GM12878 (cell line): ENCODE data around the gene STMP1. TPM values are rescaled to one million over a fixed set of nuclear protein-coding genes. Genes with fewer than 3 reads are reported as not detected.

ENCODE experiments used
- ATAC-seq: fragments of 200-7000 bp; cut with Tn5 transposase; 3 replicates; pipeline ENCODE4 v1.9.1; 2020; ENCODE audit warnings: mild to moderate bottlenecking, moderate library complexity
- BruUV-seq: library from RNA; stranded (reverse); fragments of 400-500 nt; replicated peaks from 2 replicates; lab custom pipeline; 2021; lab: Mats Ljungman, UMichigan
- CTCF ChIA-PET: fragments of 300-600 bp; sonication (Branson Sonifier 250); formaldehyde crosslinking; extraction: SDS; loops from one replicate; lab custom pipeline; 2021; ENCODE audit warnings: inconsistent platforms; lab: Yijun Ruan, JAX
- POLR2A ChIA-PET: fragments of 350-600 bp; formaldehyde crosslinking; extraction: SDS; loops from one replicate; lab custom pipeline; 2021; ENCODE audit warnings: inconsistent platforms; lab: Charles Lee
- RAD21 ChIA-PET: fragments of 300-600 bp; sonication (Branson Sonifier 250); formaldehyde crosslinking; loops from one replicate; lab custom pipeline; 2023; ENCODE audit warnings: antibody characterized with exemption; ENCODE audit not compliant: unreplicated experiment; lab: Charles Lee
- SMC1A ChIA-PET: fragments of 300-600 bp; sonication (Branson Sonifier 250); formaldehyde crosslinking; loops from one replicate; lab custom pipeline; 2023; ENCODE audit not compliant: unreplicated experiment, uncharacterized antibody; lab: Charles Lee
- DNase-seq: peaks from one replicate; pipeline ENCODE4 v3.0.0-alpha.2; 2011; ENCODE audit warnings: low read depth, low spot score
- FAIRE-seq: peaks from 3 replicates; lab custom pipeline; 2011; peaks lifted over from hg19 to GRCh38; lab: Jason Lieb, UNC
- H2AFZ ChIP-seq: 2 replicates; pipeline ENCODE4 v1.6.0; 2011; ENCODE audit warnings: low read depth, low read length, control low read depth; ENCODE audit not compliant: control insufficient read depth
- H3K27ac ChIP-seq: 2 replicates; pipeline ENCODE4 v1.5.1; 2011; ENCODE audit warnings: control low read depth; ENCODE audit not compliant: control insufficient read depth, insufficient read depth
- H3K27me3 ChIP-seq, 2 experiments: replicated peaks in 1 of 2; 2 replicates each; pipeline versions ENCODE4 v1.6.0 to v1.6.1; 2011; ENCODE audit warnings: low read length in 1 of 2; ENCODE audit not compliant: control insufficient read depth in 2 of 2, insufficient read depth in 2 of 2
- H3K36me3 ChIP-seq, 2 experiments: 2 replicates each; pipeline ENCODE4 v1.5.1; 2011; ENCODE audit warnings: low read length in 1 of 2; ENCODE audit not compliant: control insufficient read depth in 2 of 2, insufficient read depth in 2 of 2
- H3K4me1 ChIP-seq: 2 replicates; pipeline ENCODE4 v1.6.1; 2011; ENCODE audit warnings: mild to moderate bottlenecking, low read length, moderate library complexity, mixed read lengths; ENCODE audit not compliant: control insufficient read depth, insufficient read depth
- H3K4me2 ChIP-seq: 2 replicates; pipeline ENCODE4 v1.6.0; 2011; ENCODE audit warnings: control low read depth; ENCODE audit not compliant: control insufficient read depth, insufficient read depth
- H3K4me3 ChIP-seq: fragments of 200-600 bp; sonication (generic); 2 replicates; pipeline ENCODE4 v1.5.1; 2016
- H3K79me2 ChIP-seq: 2 replicates; pipeline ENCODE4 v1.6.0; 2011; ENCODE audit warnings: low read length; ENCODE audit not compliant: control insufficient read depth, insufficient read depth
- H3K9ac ChIP-seq: 2 replicates; pipeline ENCODE4 v1.8.0; 2011; ENCODE audit warnings: low read length, control low read depth, mixed read lengths; ENCODE audit not compliant: control insufficient read depth, insufficient read depth
- H3K9me3 ChIP-seq: replicated peaks from 3 replicates; pipeline ENCODE4 v1.5.1; 2011; ENCODE audit warnings: mild to moderate bottlenecking, low read length; ENCODE audit not compliant: control insufficient read depth, insufficient read depth
- H4K20me1 ChIP-seq: 2 replicates; pipeline ENCODE4 v1.6.0; 2011; ENCODE audit not compliant: control insufficient read depth, insufficient read depth
- BRCA1 ChIP-seq: IDR thresholded peaks from 2 replicates; pipeline ENCODE4 v1.6.1; 2011; ENCODE audit warnings: low read depth, low read length, improper control_type of control experiment
- CEBPB ChIP-seq, 2 experiments: fragments of 150-350 bp in 1 of 2; IDR thresholded peaks; 2 replicates each; pipeline ENCODE4 v1.6.1; 2012 to 2014; ENCODE audit warnings: low read depth in 2 of 2, low read length in 2 of 2, borderline replicate concordance in 1 of 2, inconsistent platforms in 1 of 2
- HSF1 ChIP-seq: fragments of 150-350 bp; IDR thresholded peaks from 2 replicates; pipeline ENCODE4 v1.6.1; 2014; ENCODE audit warnings: mild to moderate bottlenecking, low read depth, low read length
- MAX ChIP-seq: IDR thresholded peaks from 2 replicates; pipeline ENCODE4 v1.6.1; 2012; ENCODE audit warnings: low read depth, low read length, improper control_type of control experiment
- MTA2 ChIP-seq: fragments of 450-650 bp; IDR thresholded peaks from 2 replicates; pipeline ENCODE4 v1.6.1; 2016; ENCODE audit warnings: low read depth, mild to moderate bottlenecking, moderate library complexity
- MTA3 ChIP-seq: IDR thresholded peaks from 2 replicates; pipeline ENCODE4 v1.6.1; 2012; ENCODE audit warnings: low read length, inconsistent platforms, borderline replicate concordance
- NFYA ChIP-seq: IDR thresholded peaks from 2 replicates; pipeline ENCODE4 v1.6.1; 2011; ENCODE audit warnings: low read depth, mild to moderate bottlenecking, low read length, improper control_type of control experiment, borderline replicate concordance
- PKNOX1 ChIP-seq: fragments of 450-650 bp; IDR thresholded peaks from 2 replicates; pipeline ENCODE4 v1.6.1; 2016; ENCODE audit warnings: mild to moderate bottlenecking
- POU2F2 ChIP-seq: IDR thresholded peaks from 3 replicates; pipeline ENCODE4 v1.6.1; 2011; ENCODE audit warnings: low read depth, mild to moderate bottlenecking, low read length, borderline replicate concordance
- RCOR1 ChIP-seq: conservative IDR thresholded peaks from 2 replicates; pipeline ENCODE4 v1.6.1; 2012; ENCODE audit warnings: low read depth, low read length, improper control_type of control experiment
- RELA ChIP-seq: fragments of 450-650 bp; IDR thresholded peaks from 2 replicates; pipeline ENCODE4 v1.8.0; 2014; ENCODE audit warnings: borderline replicate concordance; ENCODE audit not compliant: partially characterized antibody
- RFX5 ChIP-seq: IDR thresholded peaks from 2 replicates; pipeline ENCODE4 v1.6.1; 2011; ENCODE audit warnings: low read depth, low read length, improper control_type of control experiment
- SMC3 ChIP-seq: IDR thresholded peaks from 2 replicates; pipeline ENCODE4 v1.6.1; 2011; ENCODE audit warnings: low read length, improper control_type of control experiment, borderline replicate concordance
- TCF12 ChIP-seq: IDR thresholded peaks from 2 replicates; pipeline ENCODE4 v1.6.1; 2011; ENCODE audit warnings: low read depth, mild to moderate bottlenecking, low read length
- TCF3 ChIP-seq: IDR thresholded peaks from 2 replicates; pipeline ENCODE4 v1.6.1; 2012; ENCODE audit warnings: low read depth, mild to moderate bottlenecking, low read length, borderline replicate concordance; ENCODE audit not compliant: insufficient read depth
- WRNIP1 ChIP-seq: IDR thresholded peaks from 2 replicates; pipeline ENCODE4 v1.6.1; 2011; ENCODE audit warnings: low read depth, low read length, improper control_type of control experiment, borderline replicate concordance
- YBX1 ChIP-seq: fragments of 450-650 bp; IDR thresholded peaks from 2 replicates; pipeline ENCODE4 v1.6.1; 2016; ENCODE audit warnings: antibody characterized with exemption
- ZNF207 ChIP-seq: fragments of 450-650 bp; IDR thresholded peaks from 2 replicates; pipeline ENCODE4 v1.6.1; 2014; ENCODE audit warnings: antibody characterized with exemption, mild to moderate bottlenecking, borderline replicate concordance
- ZNF384 ChIP-seq: IDR thresholded peaks from 2 replicates; pipeline ENCODE4 v1.6.1; 2012; ENCODE audit warnings: low read depth, mild to moderate bottlenecking, low read length, improper control_type of control experiment, borderline replicate concordance
- WGBS: methylation state at CpG from one replicate; pipeline ENCODE4 v1.1.6; 2016; ENCODE audit warnings: low lambda C conversion rate; ENCODE audit not compliant: insufficient replicate concordance, insufficient coverage; ENCODE audit errors: missing lambda C conversion rate; 5-methylcytosine and 5-hydroxymethylcytosine counted together
- in situ Hi-C: fragments of 300-500 bp; cut with MboI; formaldehyde crosslinking; loops from 9 replicates; pipeline ENCODE4 v1.14.3; 2018; ENCODE audit warnings: mixed read lengths
- intact Hi-C: fragments of 100-400 bp; cut with micrococcal nuclease; formaldehyde crosslinking; loops from one replicate; pipeline ENCODE4 v1.14.2; 2022; ENCODE audit not compliant: unreplicated experiment
- polyA plus RNA-seq, 11 experiments: library from polyadenylated mRNA; depleted of rRNA in 4 of 11; unstranded in 6 of 11; stranded (reverse) in 5 of 11; fragments of >200 nt; fragmentation: Nextera tagmentation in 4 of 11; fragmentation: Illumina TruSeq in 1 of 11; extraction: Ambion mirVana in 4 of 11; extraction: Trizol in 1 of 11; gene quantifications; 1 replicate in 1 of 11; 2 replicates in 10 of 11; pipeline versions ENCODE4 v1.2.1 to v1.2.3, GENCODE V29; 2011 to 2016; ENCODE audit warnings: inconsistent platforms in 2 of 11, missing spikeins in 2 of 11, low read depth in 1 of 11
- total RNA-seq, 4 experiments: library from RNA; depleted of rRNA in 3 of 4; stranded (reverse); fragments of >200 nt in 3 of 4; fragmentation: Illumina TruSeq in 1 of 4; extraction: Trizol in 1 of 4; gene quantifications; 2 replicates each; pipeline versions ENCODE4 v1.2.1 to v1.2.3, GENCODE V29; 2013 to 2021

Gene STMP1
- total and polyA plus RNA-seq, 10 of the 15 experiments (the other 5 are each of a cell fraction or from before 2014, with no cell fraction given), result 8.0 to 79.9 (median 24.7) TPM

- TF ChIP-seq BRCA1 (no peak), MTA3 (no peak), RCOR1 (no peak), TCF12 (no peak), POU2F2 (no peak), HSF1 (no peak), SMC3 (no peak), YBX1 (no peak), TCF3 (no peak), MTA2 (no peak), CEBPB (IDR thresholded peaks at IDR 0.05; ENCODE audit: borderline replicate concordance in 1 of 2, low read depth in 2 of 2, low read length in 2 of 2) (no peak), NFYA (no peak), MAX (no peak), WRNIP1 (no peak), RFX5 (no peak), PKNOX1 (no peak), ZNF384 (no peak), ZNF207 (no peak), RELA (no peak)
- DNase-seq (no peak), ATAC-seq (no peak), FAIRE-seq (no peak)
- Histone ChIP-seq H3K4me2 (no peak overlapping the region), H3K79me2 (no peaks in the 10 kb centered on the region), H3K36me3 (peaks cover 7 to 50% of the 10 kb centered on the region in 2 experiments), H3K4me3 (no peak overlapping the region), H2AFZ (no peak overlapping the region), H3K9me3 (no peaks in the 10 kb centered on the region), H4K20me1 (no peaks in the 10 kb centered on the region), H3K27me3 (no peaks in the 10 kb centered on the region), H3K9ac (no peak overlapping the region), H3K27ac (no peak overlapping the region), H3K4me1 (no peaks in the 10 kb centered on the region)
- WGBS, result 98% methylated on average over 3 of the region's 3 CpGs
- intact Hi-C loops, result loop anchor here (10.0 kb wide), 1 partner anchor 229 kb away; no protein-coding TSS in a partner anchor
- ChIA-PET POLR2A (no interaction called here), CTCF (interaction anchor here (0.8 to 7.5 kb wide), 28 partner anchors 11 to 369 kb away, joined by 3 to 123 read pairs (median 7); partner anchors contain the start of gene STMP1), SMC1A (interaction anchor here (1.0 to 4.1 kb wide), 14 partner anchors 8 to 370 kb away, joined by 3 to 33 read pairs (median 5); no protein-coding TSS in a partner anchor), RAD21 (interaction anchor here (0.7 to 2.9 kb wide), 5 partner anchors 19 to 369 kb away, joined by 3 to 24 read pairs (median 6); no protein-coding TSS in a partner anchor)
- no TSS peak for BruUV-seq
- in situ Hi-C loops, result no loop called here
These were observed 18.2 kb upstream of the STMP1 start for GRCh38 chr7:135644154-135644553.
